ENCODE measurements around the gene MAP1LC3A.

Gene MAP1LC3A

GRCh38 chr20:34534391-34535165 is 23.9 kb upstream of the MAP1LC3A start:
- DNase-seq (ENCODE audit: low read depth), result no peak
- H3K4me3 ChIP-seq (ENCODE audit: low read depth, low read length), result no peak overlapping the region
- no peak for TF ChIP-seq POLR2A (IDR thresholded peaks at IDR 0.05; ENCODE audit: extremely low read depth, insufficient read length)
- no peak for TF ChIP-seq MYC (IDR thresholded peaks at IDR 0.05; ENCODE audit: low read depth, low read length)
- no peak for TF ChIP-seq CTCF (IDR thresholded peaks at IDR 0.05; ENCODE audit: low read depth, low read length)

- TF ChIP-seq MYC (IDR thresholded peaks at IDR 0.05; ENCODE audit: low read depth, low read length), result no peak
- no peak for DNase-seq (ENCODE audit: low read depth)
- no peak overlapping the region for H3K4me3 ChIP-seq (ENCODE audit: low read depth, low read length)
These were observed 23.1 kb upstream of the MAP1LC3A start for GRCh38 chr20:34535301-34535840.

- TF ChIP-seq MYC (IDR thresholded peaks at IDR 0.05; ENCODE audit: low read depth, low read length) (no peak), MAX (IDR thresholded peaks at IDR 0.05; ENCODE audit: low read depth, low read length) (no peak), CTCF (IDR thresholded peaks at IDR 0.05; ENCODE audit: low read depth, low read length) (no peak), POLR2A (IDR thresholded peaks at IDR 0.05; ENCODE audit: extremely low read depth, insufficient read length) (no peak)
- no peak for DNase-seq (ENCODE audit: low read depth)
- no peak overlapping the region for H3K4me3 ChIP-seq (ENCODE audit: low read depth, low read length)
These were observed 22.7 kb upstream of the MAP1LC3A start for GRCh38 chr20:34535857-34536256.

GRCh38 chr20:34536798-34537394 is 21.6 kb upstream of the MAP1LC3A start:
- peak; percentile 75 for DNase-seq (ENCODE audit: low read depth)
- no peak overlapping the region for H3K4me3 ChIP-seq (ENCODE audit: low read depth, low read length)
- TF ChIP-seq CTCF (IDR thresholded peaks at IDR 0.05; ENCODE audit: low read depth, low read length) (peak; percentile 54), MYC (IDR thresholded peaks at IDR 0.05; ENCODE audit: low read depth, low read length) (0 out of 2 replicates have a peak, but pooled peaks have one; percentile 20), POLR2A (IDR thresholded peaks at IDR 0.05; ENCODE audit: extremely low read depth, insufficient read length) (no peak), MAX (IDR thresholded peaks at IDR 0.05; ENCODE audit: low read depth, low read length) (no peak)

GRCh38 chr20:34537651-34538050 is 20.9 kb upstream of the MAP1LC3A start:
- no peak overlapping the region for H3K4me3 ChIP-seq (ENCODE audit: low read depth, low read length)
- DNase-seq (ENCODE audit: low read depth), result no peak
- TF ChIP-seq POLR2A (IDR thresholded peaks at IDR 0.05; ENCODE audit: extremely low read depth, insufficient read length) (no peak), MYC (IDR thresholded peaks at IDR 0.05; ENCODE audit: low read depth, low read length) (no peak), MAX (IDR thresholded peaks at IDR 0.05; ENCODE audit: low read depth, low read length) (no peak), CTCF (IDR thresholded peaks at IDR 0.05; ENCODE audit: low read depth, low read length) (no peak)

- peak; percentile 79 for DNase-seq (ENCODE audit: low read depth)
- H3K4me3 ChIP-seq (ENCODE audit: low read depth, low read length), result no peak overlapping the region
- TF ChIP-seq MYC (IDR thresholded peaks at IDR 0.05; ENCODE audit: low read depth, low read length) (no peak), CTCF (IDR thresholded peaks at IDR 0.05; ENCODE audit: low read depth, low read length) (peak; percentile 96)
These were observed 19.8 kb upstream of the MAP1LC3A start for GRCh38 chr20:34538671-34539123.
